Neural cell (in vitro differentiated cells): ENCODE measurements around the gene NCKAP5. TPM values are rescaled to one million over a fixed set of nuclear protein-coding genes. Genes with fewer than 3 reads are reported as not detected.

Source experiments
- H2AFZ ChIP-seq: fragments of 200-600, 300-800 bp; sonication (generic), shearing (Covaris generic); 2 replicates; pipeline ENCODE4 v1.6.0; 2014; ENCODE audit warnings: low read depth, mild to moderate bottlenecking, antibody characterized with exemption, low read length, moderate library complexity
- H3F3A ChIP-seq: fragments of 200-600 bp; shearing (Covaris generic); 2 replicates; pipeline ENCODE4 v1.6.1; 2016; ENCODE audit warnings: mild to moderate bottlenecking, moderate library complexity, mixed read lengths, antibody characterized with exemption, low read length; ENCODE audit not compliant: insufficient read depth, poor library complexity, severe bottlenecking
- H3K27ac ChIP-seq: fragments of 200-600, 300-800 bp; sonication (generic), shearing (Covaris generic); 2 replicates; pipeline ENCODE4 v1.5.1; 2014; ENCODE audit warnings: mild to moderate bottlenecking, low read length, moderate library complexity
- H3K27me3 ChIP-seq: fragments of 300-800, 200-600 bp; sonication (generic), shearing (Covaris generic); 2 replicates; pipeline ENCODE4 v1.6.0; 2014; ENCODE audit warnings: mild to moderate bottlenecking, low read depth, low read length, moderate library complexity; ENCODE audit not compliant: insufficient read depth
- H3K36me3 ChIP-seq: fragments of 300-800, 200-600 bp; sonication (generic), shearing (Covaris generic); 2 replicates; pipeline ENCODE4 v1.5.1; 2014; ENCODE audit warnings: mild to moderate bottlenecking, antibody characterized with exemption, low read length, moderate library complexity; ENCODE audit not compliant: insufficient read depth
- H3K4me2 ChIP-seq: fragments of 300-800, 200-600 bp; sonication (generic), shearing (Covaris generic); 2 replicates; pipeline ENCODE4 v1.6.0; 2014; ENCODE audit warnings: mild to moderate bottlenecking, low read length
- H3K4me3 ChIP-seq: fragments of 300-800, 200-600 bp; sonication (generic), shearing (Covaris generic); 2 replicates; pipeline ENCODE4 v1.5.1; 2014; ENCODE audit warnings: mild to moderate bottlenecking, low read length, moderate library complexity
- H3K79me2 ChIP-seq: fragments of 200-600 bp; shearing (Covaris generic); replicated peaks from 2 replicates; pipeline ENCODE4 v1.6.0; 2014; ENCODE audit warnings: mild to moderate bottlenecking, low read length, moderate library complexity; ENCODE audit not compliant: insufficient read depth
- H3K9ac ChIP-seq: fragments of 300-800, 200-600 bp; sonication (generic), shearing (Covaris generic); 2 replicates; pipeline ENCODE4 v1.6.1; 2016; ENCODE audit warnings: mild to moderate bottlenecking, low read length, mixed read lengths
- H3K9me2 ChIP-seq: fragments of 200-600 bp; shearing (Covaris generic); 2 replicates; pipeline ENCODE4 v1.6.1; 2016; ENCODE audit warnings: mild to moderate bottlenecking, low read length, mixed read lengths; ENCODE audit not compliant: insufficient read depth
- H3K9me3 ChIP-seq: fragments of 200-600, 300-800 bp; sonication (generic), shearing (Covaris generic); 2 replicates; pipeline ENCODE4 v1.6.1; 2016; ENCODE audit warnings: mild to moderate bottlenecking, mixed run types, low read length, moderate library complexity, mixed read lengths
- H4K20me1 ChIP-seq: fragments of 200-600 bp; shearing (Covaris generic); 2 replicates; pipeline ENCODE4 v1.6.1; 2016; ENCODE audit warnings: mild to moderate bottlenecking, mixed run types; ENCODE audit not compliant: insufficient read depth
- EP300 ChIP-seq: fragments of 450-650 bp; conservative IDR thresholded peaks from 2 replicates; pipeline ENCODE4 v1.6.1; 2014; ENCODE audit warnings: antibody characterized with exemption, mild to moderate bottlenecking, moderate library complexity; ENCODE audit not compliant: poor library complexity, severe bottlenecking
- EZH2 ChIP-seq: fragments of 200-600, 300-800 bp; shearing (Covaris generic), sonication (generic); IDR thresholded peaks from 2 replicates; pipeline ENCODE4 v1.6.1; 2014; ENCODE audit warnings: antibody characterized with exemption, low read length, borderline replicate concordance, mild to moderate bottlenecking; ENCODE audit not compliant: insufficient read depth, poor library complexity, severe bottlenecking
- MXI1 ChIP-seq: fragments of 450-650 bp; conservative IDR thresholded peaks from 2 replicates; pipeline ENCODE4 v1.6.1; 2014; ENCODE audit warnings: antibody characterized with exemption, mild to moderate bottlenecking; ENCODE audit not compliant: poor library complexity, severe bottlenecking
- POLR2AphosphoS5 ChIP-seq: IDR thresholded peaks from 2 replicates; pipeline ENCODE4 v1.6.1; 2012
- RAD21 ChIP-seq: fragments of 450-650 bp; conservative IDR thresholded peaks from 2 replicates; pipeline ENCODE4 v1.6.1; 2014; ENCODE audit warnings: antibody characterized with exemption, mild to moderate bottlenecking, moderate library complexity
- SMC3 ChIP-seq: fragments of 450-650 bp; conservative IDR thresholded peaks from 2 replicates; pipeline ENCODE4 v1.6.1; 2014; ENCODE audit warnings: antibody characterized with exemption, mild to moderate bottlenecking, moderate library complexity; ENCODE audit not compliant: poor library complexity
- TAF1 ChIP-seq: IDR thresholded peaks from 2 replicates; pipeline ENCODE4 v1.6.1; 2012; ENCODE audit warnings: low read depth
- polyA plus RNA-seq: library from polyadenylated mRNA; depleted of rRNA; stranded (reverse); fragments of >200 nt; gene quantifications from 2 replicates; pipeline ENCODE4 v1.2.3, GENCODE V29; 2014
- TF ChIP-seq, protein P1 (sequence below): IDR thresholded peaks from 2 replicates; pipeline ENCODE4 v1.6.1; 2012; ENCODE audit warnings: borderline replicate concordance
- TF ChIP-seq, protein P2 (sequence below): fragments of 450-650 bp; IDR thresholded peaks from 2 replicates; pipeline ENCODE4 v1.5.1; 2014; ENCODE audit warnings: antibody characterized with exemption, mild to moderate bottlenecking, moderate library complexity; ENCODE audit not compliant: poor library complexity, severe bottlenecking

The NCKAP5 gene
- polyA plus RNA-seq, 1 donor from 2014 or later: 2.4 TPM

- Histone ChIP-seq H3K36me3 (no peaks in the 10 kb centered on the region), H3K9me3 (no peaks in the 10 kb centered on the region), H2AFZ (no peak overlapping the region), H3K9me2 (no peaks in the 10 kb centered on the region), H3K79me2 (no peaks in the 10 kb centered on the region), H3K27me3 (no peaks in the 10 kb centered on the region), H3K4me3 (no peak overlapping the region), H4K20me1 (no peaks in the 10 kb centered on the region), H3K4me2 (no peak overlapping the region), H3F3A (no peaks in the 10 kb centered on the region), H3K27ac (no peak overlapping the region), H3K9ac (no peak overlapping the region)
- TF ChIP-seq EZH2 (no peak), MXI1 (no peak), EP300 (no peak), TAF1 (no peak), POLR2AphosphoS5 (no peak), RAD21 (no peak)
- TF ChIP-seq, protein P1, sequence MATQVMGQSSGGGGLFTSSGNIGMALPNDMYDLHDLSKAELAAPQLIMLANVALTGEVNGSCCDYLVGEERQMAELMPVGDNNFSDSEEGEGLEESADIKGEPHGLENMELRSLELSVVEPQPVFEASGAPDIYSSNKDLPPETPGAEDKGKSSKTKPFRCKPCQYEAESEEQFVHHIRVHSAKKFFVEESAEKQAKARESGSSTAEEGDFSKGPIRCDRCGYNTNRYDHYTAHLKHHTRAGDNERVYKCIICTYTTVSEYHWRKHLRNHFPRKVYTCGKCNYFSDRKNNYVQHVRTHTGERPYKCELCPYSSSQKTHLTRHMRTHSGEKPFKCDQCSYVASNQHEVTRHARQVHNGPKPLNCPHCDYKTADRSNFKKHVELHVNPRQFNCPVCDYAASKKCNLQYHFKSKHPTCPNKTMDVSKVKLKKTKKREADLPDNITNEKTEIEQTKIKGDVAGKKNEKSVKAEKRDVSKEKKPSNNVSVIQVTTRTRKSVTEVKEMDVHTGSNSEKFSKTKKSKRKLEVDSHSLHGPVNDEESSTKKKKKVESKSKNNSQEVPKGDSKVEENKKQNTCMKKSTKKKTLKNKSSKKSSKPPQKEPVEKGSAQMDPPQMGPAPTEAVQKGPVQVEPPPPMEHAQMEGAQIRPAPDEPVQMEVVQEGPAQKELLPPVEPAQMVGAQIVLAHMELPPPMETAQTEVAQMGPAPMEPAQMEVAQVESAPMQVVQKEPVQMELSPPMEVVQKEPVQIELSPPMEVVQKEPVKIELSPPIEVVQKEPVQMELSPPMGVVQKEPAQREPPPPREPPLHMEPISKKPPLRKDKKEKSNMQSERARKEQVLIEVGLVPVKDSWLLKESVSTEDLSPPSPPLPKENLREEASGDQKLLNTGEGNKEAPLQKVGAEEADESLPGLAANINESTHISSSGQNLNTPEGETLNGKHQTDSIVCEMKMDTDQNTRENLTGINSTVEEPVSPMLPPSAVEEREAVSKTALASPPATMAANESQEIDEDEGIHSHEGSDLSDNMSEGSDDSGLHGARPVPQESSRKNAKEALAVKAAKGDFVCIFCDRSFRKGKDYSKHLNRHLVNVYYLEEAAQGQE: no peak
- TF ChIP-seq, protein P2, sequence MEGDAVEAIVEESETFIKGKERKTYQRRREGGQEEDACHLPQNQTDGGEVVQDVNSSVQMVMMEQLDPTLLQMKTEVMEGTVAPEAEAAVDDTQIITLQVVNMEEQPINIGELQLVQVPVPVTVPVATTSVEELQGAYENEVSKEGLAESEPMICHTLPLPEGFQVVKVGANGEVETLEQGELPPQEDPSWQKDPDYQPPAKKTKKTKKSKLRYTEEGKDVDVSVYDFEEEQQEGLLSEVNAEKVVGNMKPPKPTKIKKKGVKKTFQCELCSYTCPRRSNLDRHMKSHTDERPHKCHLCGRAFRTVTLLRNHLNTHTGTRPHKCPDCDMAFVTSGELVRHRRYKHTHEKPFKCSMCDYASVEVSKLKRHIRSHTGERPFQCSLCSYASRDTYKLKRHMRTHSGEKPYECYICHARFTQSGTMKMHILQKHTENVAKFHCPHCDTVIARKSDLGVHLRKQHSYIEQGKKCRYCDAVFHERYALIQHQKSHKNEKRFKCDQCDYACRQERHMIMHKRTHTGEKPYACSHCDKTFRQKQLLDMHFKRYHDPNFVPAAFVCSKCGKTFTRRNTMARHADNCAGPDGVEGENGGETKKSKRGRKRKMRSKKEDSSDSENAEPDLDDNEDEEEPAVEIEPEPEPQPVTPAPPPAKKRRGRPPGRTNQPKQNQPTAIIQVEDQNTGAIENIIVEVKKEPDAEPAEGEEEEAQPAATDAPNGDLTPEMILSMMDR: no peak
Measured at GRCh38 chr2:133338224-133338623, 230.0 kb downstream of the NCKAP5 start.

GRCh38 chr2:133334923-133335322 lies 233.3 kb downstream of the NCKAP5 start:
- Histone ChIP-seq H3K9me3 (no peaks in the 10 kb centered on the region), H3K9me2 (no peaks in the 10 kb centered on the region), H3K27ac (no peak overlapping the region), H3F3A (no peaks in the 10 kb centered on the region), H3K79me2 (no peaks in the 10 kb centered on the region), H3K9ac (no peak overlapping the region), H3K4me2 (no peak overlapping the region), H4K20me1 (no peaks in the 10 kb centered on the region), H3K36me3 (no peaks in the 10 kb centered on the region), H3K4me3 (no peak overlapping the region), H3K27me3 (no peaks in the 10 kb centered on the region), H2AFZ (no peak overlapping the region)
- no peak for TF ChIP-seq TAF1
- TF ChIP-seq SMC3: no peak
- TF ChIP-seq, protein P2: no peak
- no peak for TF ChIP-seq MXI1
- TF ChIP-seq EZH2: no peak
- TF ChIP-seq RAD21: no peak
- TF ChIP-seq, protein P1: no peak
- no peak for TF ChIP-seq EP300
- TF ChIP-seq POLR2AphosphoS5: no peak
